DMS79 treated with DMSO at 0.1 percent for 48 hours (cell line): ENCODE measurements around the gene FFAR1.
"Not testable (repeated sequence)": the region's sequence is repeated elsewhere in the genome, so short reads cannot be mapped to it uniquely, and the experiment has no call there.

ENCODE experiments used
- DNase-seq: peaks from one replicate; lab custom pipeline; 2025; lab: John Stamatoyannopoulos, UW

Gene FFAR1

DNA sequence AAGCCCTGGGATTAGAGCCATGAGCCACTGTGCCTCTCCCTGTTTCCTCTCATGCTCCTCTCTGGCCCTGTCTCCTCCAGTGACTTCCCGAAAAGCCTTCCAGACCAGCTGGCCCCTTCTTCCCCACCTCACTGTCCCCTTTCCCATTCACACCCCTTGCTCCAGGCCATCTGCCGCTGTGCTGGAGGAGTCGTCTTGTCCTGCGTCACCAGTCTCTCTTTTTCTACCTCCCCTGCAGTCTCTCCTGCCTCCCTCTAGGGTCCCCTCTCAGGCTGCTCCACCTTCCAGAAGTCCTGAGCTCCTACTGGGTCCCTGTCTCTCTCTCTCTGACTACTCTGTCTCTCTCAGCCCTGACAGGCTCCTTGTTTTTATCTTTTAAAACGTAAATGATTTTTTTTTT, 5.3 kb upstream of the FFAR1 start:
- DNase-seq, result no peak

DNA sequence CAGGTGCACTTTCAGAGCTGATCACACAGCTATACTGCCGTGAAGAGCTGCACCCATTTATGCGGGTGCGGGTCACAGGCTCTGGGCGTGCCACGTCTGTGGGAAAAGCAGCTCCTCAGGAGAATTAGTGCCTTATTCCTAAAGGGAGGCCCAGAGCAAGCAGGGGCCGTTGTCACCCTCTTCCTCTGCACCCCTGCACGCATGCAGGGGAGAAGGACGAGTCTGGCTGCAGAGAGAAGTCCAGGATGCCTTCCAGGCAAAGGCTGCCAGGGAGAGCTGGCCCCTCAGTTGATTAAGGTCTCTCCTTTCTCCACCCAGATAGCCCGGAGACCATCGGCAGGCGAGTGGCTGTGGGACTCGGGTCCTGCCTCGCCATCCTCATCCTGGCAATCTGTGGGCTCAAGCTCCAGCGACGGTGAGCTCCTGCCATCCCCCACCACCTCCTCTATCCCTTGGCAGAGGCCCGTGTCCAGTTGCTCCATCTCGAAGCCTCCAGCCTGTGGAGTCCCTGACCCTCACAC, 3.1 kb upstream of the FFAR1 start:
- no peak for DNase-seq

- no peak for DNase-seq
These were observed 2.0 kb upstream of the FFAR1 start for GRCh38 chr19:35345671-35346111.

- DNase-seq, result no peak
These were observed 1.3 kb upstream of the FFAR1 start for GRCh38 chr19:35346193-35347052.

- DNase-seq, result no peak
These were observed 212 bp downstream of the FFAR1 start for GRCh38 chr19:35347930-35348298.

DNA sequence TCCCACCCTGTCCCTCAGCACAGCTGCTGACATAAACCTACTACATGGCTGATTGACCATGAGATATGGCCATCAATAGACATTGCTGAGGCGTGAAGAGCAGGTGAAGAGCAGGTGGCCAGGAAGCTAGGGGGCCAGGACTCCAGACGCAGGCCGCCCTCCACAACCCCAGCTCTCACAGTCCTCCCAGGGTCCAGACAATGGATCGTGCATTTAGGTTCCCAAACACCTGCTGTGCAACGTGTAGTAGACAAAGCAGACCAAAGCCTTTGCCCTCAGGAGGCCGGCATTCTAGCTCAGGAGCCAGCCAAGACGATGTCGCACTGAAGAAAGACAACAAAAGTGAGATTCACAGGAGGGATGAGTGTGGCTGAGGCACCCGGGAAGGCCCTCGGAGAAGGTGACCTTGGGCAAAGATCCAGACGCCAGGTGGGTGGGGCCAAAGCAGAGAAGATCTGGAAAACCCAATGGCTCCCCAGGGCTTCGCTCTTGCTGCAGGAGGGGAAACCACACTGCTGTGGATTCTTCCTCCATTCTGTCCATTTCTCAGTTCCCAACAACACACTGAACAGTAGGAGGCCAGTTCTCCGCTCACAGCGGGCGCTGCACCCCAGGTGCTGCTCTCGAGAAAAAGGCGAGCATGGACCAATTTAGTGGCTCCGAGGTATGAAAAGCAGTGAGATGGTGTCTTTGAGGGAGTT, 1.4 kb downstream of the FFAR1 start:
- DNase-seq, result peak; percentile 15

- DNase-seq, result no peak
These were observed 2.2 kb downstream of the FFAR1 start for GRCh38 chr19:35349614-35350521.

GRCh38 chr19:35350591-35350990, 2.9 kb downstream of the FFAR1 start:
- DNase-seq, result no peak

DNA sequence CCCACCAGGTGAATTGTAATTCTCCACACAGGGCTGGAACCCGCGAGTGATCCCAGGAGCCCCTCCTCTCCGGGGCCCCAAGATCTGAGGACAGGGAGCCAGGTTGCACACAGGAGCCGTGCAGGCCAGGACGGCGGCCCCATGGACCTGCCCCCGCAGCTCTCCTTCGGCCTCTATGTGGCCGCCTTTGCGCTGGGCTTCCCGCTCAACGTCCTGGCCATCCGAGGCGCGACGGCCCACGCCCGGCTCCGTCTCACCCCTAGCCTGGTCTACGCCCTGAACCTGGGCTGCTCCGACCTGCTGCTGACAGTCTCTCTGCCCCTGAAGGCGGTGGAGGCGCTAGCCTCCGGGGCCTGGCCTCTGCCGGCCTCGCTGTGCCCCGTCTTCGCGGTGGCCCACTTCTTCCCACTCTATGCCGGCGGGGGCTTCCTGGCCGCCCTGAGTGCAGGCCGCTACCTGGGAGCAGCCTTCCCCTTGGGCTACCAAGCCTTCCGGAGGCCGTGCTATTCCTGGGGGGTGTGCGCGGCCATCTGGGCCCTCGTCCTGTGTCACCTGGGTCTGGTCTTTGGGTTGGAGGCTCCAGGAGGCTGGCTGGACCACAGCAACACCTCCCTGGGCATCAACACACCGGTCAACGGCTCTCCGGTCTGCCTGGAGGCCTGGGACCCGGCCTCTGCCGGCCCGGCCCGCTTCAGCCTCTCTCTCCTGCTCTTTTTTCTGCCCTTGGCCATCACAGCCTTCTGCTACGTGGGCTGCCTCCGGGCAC, 3.9 kb downstream of the FFAR1 start:
- DNase-seq, result no peak

- no peak for DNase-seq
These were observed 4.4 kb downstream of the FFAR1 start for GRCh38 chr19:35352177-35352447.

DNA sequence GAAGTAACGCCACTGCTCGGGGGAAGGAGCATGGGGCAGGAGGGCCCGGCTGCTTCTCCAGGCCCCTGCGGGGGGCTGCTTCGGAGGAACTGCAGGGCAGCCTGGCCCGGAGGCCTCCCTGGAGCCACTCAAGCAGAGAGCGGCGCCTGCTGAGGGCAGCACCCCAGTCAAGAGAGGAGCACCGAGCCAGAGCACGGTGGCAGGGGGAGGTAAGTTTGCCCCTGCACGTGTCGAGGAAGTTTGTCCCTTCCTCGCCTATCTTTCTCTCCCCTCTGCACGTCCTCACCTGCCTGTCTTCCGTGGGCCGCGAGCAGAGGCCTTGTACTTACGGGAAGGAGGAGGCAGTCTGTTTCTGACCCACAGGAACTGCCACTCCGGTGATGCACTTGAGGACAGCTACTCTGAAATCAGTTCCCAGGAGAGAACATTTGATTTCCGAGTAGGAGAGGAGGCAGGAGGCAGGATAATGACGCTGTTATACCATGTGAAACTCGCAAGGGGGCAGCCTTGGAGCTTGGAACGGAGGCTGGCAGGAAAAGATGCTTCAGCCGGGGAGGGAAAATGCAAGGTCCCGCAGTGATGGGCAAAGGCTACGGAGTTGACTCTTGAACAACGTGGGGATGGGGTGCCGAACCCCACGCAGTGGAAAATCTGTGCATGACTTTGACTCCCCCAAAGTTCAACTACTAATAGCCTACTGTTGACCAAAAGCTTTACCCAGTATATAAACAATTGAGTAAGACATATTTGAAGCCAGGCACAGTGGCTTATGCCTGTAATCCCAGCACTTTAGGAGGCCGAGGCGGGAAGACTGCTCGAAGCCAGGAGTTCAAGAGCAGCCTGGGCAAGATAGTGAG, 5.0 kb downstream of the FFAR1 start:
- DNase-seq, result peak; percentile 83

DNA sequence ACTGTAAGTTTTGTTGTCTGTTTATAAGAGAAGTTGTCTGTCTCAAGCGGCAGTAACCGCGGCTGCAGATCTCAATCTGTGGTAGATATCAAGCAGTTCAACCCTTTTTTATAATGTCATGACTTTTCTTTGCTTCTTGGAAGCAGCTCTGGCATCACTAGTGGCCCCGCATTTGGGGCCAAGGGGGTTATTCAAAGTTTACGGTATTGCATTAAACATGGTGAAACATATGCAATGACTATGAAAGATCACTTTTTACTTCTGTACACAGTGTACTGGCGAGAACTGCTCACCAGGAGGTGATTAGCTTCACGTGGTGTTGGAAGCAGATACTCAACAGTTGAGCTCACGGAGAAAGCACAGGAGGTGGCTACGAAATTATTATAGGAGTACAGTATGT, 5.9 kb downstream of the FFAR1 start:
- DNase-seq, result no peak

- DNase-seq, result no peak
These were observed 7.2 kb downstream of the FFAR1 start for GRCh38 chr19:35354898-35355297.

DNA sequence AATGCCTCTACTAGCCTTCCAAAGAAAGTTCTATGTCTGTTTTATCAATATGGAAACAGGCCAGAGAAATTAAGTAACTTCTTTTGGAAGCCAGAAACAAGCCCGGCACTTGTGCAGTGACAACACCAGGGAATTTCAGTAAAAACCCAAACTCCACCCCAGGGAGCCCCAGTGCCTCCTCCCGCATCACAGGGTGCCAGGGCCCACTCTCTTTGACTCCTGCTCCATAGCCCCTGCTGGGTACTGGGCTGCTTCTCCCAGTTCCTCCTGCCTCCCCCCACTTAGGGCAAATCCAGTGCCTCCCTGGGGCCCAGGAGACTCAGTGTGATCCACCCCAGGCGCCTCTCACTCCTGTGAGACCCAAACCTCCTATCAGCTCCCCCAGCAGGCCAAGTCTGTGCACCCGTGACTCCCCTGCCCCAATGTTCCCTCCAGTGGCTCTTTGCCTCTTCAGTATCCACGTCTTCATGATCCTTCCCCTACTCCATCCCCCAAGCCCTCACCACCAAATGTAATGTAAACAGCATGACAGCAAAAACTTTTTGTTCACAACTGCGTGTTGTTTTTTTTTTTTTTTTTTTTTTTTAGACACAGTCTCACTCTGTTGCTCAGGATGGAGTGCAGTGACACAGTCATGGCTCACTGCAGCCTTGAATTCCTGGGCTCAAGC, 8.2 kb downstream of the FFAR1 start:
- no peak for DNase-seq

DNA sequence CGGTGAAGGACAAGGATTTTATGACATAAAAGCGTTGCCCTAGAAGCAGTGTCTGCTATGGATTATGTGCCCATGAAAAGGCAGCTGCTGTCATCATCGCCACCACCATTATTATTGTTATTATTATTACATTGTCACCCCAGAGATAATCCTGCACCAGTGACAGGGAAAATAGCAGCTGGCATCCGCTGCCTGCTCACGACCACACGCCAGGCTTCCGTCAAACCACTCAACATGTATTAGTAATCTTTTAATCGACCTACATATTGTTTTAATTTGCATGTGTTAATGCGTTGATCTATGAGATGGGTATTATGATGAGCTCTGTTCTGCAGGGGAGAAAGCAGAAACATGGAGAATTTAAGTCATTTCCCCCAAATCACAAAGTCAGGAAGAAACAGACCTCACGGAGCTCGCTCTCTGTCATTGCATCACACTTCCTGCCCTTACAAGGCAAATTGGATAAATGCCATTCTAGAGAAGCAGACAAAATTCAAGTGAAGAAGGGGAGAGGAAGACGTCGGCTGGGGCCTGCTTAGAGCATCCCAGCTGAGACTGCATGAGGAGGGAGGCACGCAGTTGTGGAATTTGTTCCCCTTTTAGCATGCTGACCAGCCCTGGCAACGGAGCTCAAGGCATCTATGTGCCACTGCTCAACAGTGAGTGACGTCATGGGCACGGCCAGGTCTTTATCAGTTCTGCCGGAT, 10.3 kb downstream of the FFAR1 start, which contains the start of gene FFAR3:
TSS of gene FFAR3 (plus strand) at position 594 of the 707 bp plus-strand sequence. CDS start 431 bp downstream, outside the sequence.
- DNase-seq, result no peak

DNA sequence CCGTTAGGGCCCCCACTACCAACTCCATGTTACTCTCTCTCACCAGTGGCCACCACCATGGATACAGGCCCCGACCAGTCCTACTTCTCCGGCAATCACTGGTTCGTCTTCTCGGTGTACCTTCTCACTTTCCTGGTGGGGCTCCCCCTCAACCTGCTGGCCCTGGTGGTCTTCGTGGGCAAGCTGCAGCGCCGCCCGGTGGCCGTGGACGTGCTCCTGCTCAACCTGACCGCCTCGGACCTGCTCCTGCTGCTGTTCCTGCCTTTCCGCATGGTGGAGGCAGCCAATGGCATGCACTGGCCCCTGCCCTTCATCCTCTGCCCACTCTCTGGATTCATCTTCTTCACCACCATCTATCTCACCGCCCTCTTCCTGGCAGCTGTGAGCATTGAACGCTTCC, 11.1 kb downstream of the FFAR1 start:
- DNase-seq, result not testable (repeated sequence)

DNA sequence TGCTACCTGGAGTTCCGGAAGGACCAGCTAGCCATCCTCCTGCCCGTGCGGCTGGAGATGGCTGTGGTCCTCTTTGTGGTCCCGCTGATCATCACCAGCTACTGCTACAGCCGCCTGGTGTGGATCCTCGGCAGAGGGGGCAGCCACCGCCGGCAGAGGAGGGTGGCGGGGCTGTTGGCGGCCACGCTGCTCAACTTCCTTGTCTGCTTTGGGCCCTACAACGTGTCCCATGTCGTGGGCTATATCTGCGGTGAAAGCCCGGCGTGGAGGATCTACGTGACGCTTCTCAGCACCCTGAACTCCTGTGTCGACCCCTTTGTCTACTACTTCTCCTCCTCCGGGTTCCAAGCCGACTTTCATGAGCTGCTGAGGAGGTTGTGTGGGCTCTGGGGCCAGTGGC, 11.7 kb downstream of the FFAR1 start:
- DNase-seq, result not testable (repeated sequence)

GRCh38 chr19:35360081-35360480, 12.4 kb downstream of the FFAR1 start:
- not testable (repeated sequence) for DNase-seq

- no peak for DNase-seq
These were observed 13.2 kb downstream of the FFAR1 start for GRCh38 chr19:35360880-35361420.
